GM18861 (cell line): Measurements from ENCODE around the gene GNG11.
"Not testable (repeated sequence)": the region's sequence is repeated elsewhere in the genome, so short reads cannot be mapped to it uniquely, and the experiment has no call there.

Experiments used
- ATAC-seq: cut with Tn5 transposase; IDR thresholded peaks from one replicate; pipeline ENCODE4 v1.9.1; 2021; ENCODE audit not compliant: unreplicated experiment

GNG11 gene

GRCh38 chr7:93911242-93911641 lies 10.3 kb upstream of the GNG11 start:
- ATAC-seq = not testable (repeated sequence)

DNA sequence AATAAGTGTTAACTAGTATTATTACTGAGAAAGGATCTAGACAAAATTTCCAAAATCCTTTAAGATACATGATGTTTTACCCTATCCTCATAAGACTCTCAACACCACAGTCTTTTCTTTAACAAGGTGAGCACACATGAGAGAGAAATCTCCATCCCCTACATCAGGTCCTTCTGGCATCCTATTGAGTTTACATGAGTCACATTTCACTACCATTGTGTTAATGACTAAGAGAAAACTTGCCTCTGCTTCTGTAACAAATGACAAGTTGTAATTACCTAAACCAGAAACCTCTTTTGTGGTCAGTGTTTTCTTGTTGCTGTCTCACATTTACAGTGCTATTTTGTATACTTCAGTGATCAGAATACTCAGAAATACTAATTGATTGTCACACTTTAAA lies 9.9 kb upstream of the GNG11 start:
- ATAC-seq = peak; percentile 53

DNA sequence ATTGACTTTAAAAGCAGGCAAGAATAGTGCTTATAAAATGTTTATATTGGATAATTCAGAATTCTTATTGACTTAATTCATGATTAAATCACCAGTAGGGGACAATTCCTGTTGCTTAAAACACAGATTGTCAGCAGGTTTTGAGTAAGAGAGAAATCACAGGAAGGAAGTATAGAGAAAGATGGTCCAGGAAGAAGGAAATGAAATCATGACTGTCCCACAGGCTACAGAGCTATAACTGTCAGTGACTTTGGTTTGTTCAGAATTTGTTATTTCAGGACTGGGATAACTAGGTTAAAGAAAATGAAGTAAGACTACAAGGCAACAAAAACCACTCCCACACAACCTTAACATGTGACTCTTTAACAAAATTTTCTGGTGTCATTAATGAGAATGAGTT lies 8.3 kb upstream of the GNG11 start:
- ATAC-seq = no peak

- ATAC-seq = no peak
Observed at GRCh38 chr7:93914581-93915066, 6.9 kb upstream of the GNG11 start.

DNA sequence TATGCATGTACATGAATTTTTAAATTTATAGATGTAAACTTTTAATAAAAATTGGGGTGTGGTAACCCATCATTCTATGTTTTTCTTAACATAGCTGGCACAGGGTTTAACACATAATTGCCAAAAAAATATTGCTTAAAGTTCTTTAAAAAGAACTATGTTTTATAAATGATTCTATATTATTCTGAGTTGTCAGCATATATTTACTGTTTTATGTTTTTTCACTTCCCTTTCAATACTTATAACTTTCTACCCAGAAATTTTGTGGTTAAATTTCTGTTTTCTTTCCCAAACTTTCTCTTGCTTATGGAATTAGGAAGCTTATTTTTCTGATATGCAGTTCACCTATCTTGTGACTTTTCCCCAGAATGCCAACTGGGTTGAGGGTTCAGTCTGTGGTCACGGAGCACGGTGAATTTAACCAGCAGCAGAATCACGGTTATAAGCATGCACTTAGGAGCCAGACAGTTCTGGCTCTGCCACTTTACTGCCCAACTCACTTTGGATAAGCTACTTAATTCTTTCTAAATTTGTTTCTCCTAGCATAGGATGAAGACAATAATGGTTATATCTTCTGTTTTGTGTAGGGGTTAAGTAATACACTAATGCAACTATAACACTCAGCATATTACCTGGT lies 6.2 kb upstream of the GNG11 start:
- not testable (repeated sequence) for ATAC-seq

DNA sequence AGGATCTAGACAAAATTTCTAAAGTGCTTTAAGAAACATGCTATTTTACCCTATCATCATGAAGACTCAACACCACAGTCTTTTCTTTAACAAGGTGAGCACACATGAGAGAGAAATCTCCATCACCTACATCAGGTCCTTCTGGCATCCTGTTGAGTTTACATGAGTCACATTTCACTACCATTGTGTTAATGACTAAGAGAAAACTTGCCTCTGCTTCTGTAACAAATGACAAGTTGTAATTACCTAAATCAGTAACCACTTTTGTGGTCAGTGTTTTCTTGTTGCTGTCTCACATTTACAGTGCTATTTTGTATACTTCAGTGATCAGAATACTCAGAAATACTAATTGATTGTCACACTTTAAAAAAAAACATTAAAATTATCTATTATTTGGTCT lies 5.6 kb upstream of the GNG11 start:
- peak; percentile 54 for ATAC-seq

DNA sequence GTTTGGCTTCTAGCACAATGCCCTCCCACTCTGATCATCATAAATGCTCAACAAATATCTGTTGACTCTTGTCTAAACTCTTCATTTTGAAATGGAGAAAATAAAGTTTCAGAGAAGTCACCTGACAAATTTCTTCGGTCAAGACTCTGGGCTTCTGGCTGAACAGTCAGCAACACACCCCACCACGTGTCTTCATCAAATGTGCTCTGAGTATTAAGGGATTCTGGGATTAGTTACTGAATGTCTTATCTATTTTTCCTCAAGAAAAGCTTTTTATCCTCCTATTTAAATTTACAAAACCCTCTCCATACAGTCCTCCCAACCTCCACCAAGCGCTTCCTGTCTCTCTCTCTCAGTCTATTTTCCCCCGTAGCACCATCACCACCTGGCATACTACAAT lies 5.2 kb upstream of the GNG11 start:
- ATAC-seq = not testable (repeated sequence)

DNA sequence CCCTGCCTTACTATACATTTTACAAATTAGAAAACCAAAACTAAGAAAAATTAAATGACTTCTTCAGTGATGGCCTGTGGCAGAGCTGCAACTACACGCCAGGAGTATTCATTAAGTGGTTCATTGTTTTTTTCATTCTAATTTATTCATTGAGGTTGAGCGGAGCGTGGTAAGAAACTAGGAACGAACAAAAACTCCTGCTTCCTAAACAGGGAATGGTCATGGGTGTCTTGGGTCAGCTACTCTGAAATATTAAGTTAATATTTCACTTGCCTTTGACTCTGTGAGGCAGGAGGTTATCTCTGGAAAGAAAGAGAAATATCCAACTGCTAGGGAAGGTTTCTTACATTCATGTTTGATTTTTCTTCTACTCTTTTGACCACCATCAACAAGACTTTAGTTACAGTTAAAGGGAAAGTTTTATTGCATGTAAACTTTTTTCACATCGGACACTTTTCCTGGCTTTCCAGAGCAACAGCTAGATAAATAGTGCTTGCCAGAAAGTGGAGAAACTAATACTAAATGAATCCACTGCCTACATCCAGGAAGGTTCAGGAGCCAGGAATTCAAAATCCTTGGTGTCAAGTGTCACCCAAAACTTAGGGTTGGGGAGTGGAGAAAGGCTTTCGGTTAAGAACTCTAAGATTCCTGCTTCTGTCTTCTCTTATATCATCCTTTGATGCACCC lies 896 bp upstream of the GNG11 start:
- ATAC-seq = no peak

GRCh38 chr7:93921186-93921585 lies 349 bp upstream of the GNG11 start:
- no peak for ATAC-seq

DNA sequence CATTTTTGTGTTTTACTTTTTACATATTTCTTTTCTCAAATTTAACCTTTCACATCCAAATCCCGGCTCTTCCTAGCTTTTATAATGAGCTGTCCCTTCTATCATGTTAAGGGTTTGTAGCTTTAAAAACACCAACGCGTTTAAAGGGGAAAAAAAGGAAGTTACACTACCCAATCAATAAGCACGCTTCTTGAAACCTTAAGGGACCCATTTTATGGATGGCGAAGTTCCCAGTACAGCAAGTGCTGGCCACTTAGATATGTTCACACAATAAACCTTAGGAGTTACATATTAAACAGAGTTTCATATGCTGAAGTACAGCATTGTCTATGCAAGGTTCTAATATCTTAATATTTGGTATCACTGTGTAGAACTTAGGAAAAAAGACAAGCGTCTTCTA lies 1.8 kb downstream of the GNG11 start:
- ATAC-seq = no peak

GRCh38 chr7:93923942-93924341 lies 2.4 kb downstream of the GNG11 start:
- ATAC-seq = no peak

DNA sequence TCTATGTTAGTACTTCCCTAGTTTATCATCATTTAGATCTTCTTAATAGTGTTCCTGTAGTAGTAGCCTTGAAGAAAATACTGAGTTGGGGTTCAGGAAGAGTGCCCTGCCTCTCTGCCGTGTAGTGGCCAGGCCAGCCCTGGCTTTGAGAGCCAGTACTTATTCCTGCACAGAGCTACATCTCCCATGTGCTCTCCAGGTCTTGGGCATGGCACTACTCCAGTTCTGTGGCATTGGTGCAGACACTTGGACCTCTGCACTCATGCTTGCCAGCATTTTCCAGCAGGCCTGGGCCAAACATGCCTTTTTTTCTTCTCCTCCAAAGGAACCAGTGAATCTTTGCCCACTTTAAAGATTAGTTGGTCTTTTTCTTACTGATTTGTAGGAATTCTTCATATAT lies 5.3 kb downstream of the GNG11 start:
- ATAC-seq = no peak

DNA sequence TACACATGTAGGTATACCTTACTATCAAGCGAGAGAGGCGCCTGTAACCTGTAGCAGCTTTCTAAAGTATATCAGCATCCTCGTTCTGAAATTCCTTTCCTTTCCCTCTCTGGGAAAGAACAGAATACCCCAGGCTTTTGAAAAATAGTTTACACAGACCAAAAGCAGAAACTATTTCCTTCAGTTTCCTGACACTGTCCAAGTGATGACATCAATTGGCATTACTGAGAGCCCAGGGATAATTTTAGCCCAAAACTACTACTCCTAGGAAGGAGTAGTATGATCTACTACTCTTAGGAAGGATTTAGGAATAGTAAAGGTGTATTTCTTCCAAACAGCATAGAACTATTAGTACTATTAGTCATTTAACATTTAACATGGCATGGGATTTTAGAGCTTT lies 6.0 kb downstream of the GNG11 start:
- no peak for ATAC-seq

DNA sequence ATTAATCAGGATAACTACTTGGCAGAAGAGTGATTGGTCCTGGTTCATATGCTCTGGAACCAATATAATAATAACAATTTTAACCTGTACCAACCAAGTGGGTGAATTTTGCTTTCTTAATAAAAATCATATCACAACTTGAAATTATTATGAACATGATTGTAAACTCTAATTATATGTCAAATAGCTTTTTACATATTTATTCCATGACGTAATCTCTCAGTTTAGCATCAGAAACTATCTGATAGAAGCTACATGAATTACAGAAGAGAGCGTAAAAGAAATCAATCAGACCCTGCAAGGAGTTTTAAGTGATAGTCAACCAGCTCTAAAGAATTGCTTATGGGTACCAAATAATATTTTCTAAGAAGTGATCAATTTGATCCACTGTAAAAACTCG lies 10.1 kb downstream of the GNG11 start:
- ATAC-seq = no peak

DNA sequence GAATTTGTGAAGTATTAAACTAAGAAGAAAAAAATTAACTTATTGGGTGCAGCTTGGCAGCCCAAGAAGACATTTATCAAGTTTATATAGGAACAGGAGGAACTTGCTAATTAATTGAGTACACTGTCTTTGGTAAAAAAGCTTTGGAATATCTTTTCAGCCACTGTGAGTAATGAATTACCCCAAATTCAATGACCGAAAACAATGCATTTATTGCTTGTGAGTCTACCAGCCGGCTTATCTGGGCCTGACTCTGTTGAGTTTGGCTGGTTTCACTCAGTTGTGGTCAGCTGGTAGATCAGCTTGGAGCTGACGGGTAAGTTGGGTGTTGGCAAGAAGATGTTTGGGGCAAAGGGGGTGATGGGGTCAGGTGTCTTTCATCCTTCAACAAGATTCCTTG lies 11.6 kb downstream of the GNG11 start:
- no peak for ATAC-seq

DNA sequence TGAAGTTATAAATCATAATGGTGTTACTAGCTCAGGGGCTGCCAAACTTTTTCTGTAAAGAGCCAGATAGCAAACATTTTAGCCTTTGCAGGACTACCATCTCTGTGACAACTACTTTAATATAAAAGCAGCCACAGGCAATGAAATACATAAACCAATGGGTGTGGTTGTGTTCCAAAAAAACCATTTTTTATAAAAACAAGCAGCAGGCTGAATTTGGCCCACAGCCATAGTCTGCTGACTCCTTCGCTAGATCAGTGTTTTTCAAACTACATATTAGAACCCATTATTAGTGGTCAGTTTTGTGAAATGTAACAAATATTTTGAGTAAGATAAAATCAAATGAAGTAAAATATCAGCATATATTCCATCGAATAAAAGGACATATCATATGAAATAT lies 13.6 kb downstream of the GNG11 start:
- no peak for ATAC-seq

GRCh38 chr7:93937818-93938217 lies 16.3 kb downstream of the GNG11 start:
- ATAC-seq = no peak

- no peak for ATAC-seq
Observed at GRCh38 chr7:93938293-93938692, 16.8 kb downstream of the GNG11 start.

- ATAC-seq = no peak
Observed at GRCh38 chr7:93941945-93942344, 20.4 kb downstream of the GNG11 start.

GRCh38 chr7:93943816-93944540 lies 22.4 kb downstream of the GNG11 start:
- ATAC-seq = no peak

- ATAC-seq = no peak
Observed at GRCh38 chr7:93944673-93945072, 23.1 kb downstream of the GNG11 start.

GRCh38 chr7:93945083-93945482 lies 23.5 kb downstream of the GNG11 start:
- no peak for ATAC-seq
